HG03354 (cell line): ENCODE measurements around the gene LIN9.

Experiments
- ATAC-seq: cut with Tn5 transposase; IDR thresholded peaks from one replicate; pipeline ENCODE4 v1.9.1; 2021; ENCODE audit warnings: mild to moderate bottlenecking; ENCODE audit not compliant: unreplicated experiment, poor library complexity, severe bottlenecking

LIN9 gene

DNA sequence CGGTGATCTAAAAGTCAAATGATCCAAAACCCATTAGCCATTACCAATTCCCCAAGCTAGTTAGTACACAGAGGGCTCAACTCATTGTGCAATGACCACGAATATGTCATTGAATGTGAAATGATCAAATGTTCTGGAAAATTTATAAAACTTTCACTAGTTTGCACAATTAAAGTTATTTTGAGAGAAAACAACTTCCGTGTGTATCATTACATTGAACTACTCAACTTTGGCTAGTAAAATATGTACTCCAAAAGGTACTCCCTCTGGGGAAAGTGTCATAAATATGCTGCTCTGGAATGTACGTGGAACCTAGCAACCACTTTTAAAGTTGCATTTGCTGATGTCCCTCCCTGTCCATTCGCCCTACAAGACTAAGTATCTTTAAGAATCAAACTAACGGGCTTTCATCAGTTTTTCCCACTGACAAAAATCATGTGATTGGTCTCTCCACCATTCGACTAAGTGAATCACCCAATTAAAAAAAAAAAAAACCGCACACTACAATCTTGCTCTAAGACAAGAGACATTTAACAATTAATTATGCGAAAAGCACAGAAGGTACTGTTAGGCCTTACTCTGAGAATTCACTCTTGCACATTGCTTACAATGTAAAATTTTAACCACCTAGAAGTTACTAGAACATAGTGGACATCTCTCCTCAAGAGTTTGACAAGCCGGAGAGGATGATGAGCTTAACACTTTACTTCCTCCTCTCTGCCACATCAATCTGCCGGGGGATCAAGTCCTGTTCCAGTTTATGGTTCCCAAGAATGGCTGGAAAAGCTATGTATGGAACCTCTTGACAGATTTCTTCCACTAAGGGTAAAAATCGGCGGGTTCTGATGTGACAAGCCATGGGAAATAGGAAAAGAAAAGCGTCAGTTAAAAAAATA lies 123.6 kb downstream of the LIN9 start:
- ATAC-seq: no peak

DNA sequence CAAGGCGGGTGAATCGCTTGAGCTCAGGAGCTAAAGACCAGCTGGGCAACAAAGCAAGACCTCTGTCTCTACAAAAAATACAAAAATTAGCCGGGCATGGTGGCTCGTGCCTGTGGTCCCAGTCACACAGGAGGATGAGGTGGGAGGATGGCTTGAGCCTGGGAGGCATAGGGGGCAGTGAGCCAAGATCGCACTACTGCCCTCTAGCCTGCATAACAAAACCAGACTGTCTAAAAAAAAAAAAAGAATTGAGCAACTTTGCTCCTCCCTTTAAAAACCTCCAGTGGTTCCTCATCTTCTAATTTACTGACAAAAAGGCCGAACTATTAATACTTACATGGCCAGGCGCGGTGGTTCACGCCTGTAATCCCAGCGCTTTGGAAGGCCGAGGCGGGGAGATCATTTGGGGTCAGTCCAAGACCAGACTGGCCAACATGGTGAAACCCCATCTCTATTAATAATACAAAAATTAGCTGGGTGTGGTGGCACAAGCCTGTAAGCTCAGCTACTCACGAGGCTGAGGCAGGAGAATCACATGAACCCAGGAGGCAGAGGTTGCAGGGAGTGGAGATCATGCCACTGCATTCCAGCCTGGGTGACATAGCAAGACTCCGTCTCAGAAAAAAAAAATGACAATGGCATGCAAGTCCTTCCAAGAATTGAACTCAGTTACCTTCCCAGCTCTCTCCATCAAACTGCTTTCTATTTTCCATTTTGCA lies 126.8 kb downstream of the LIN9 start:
- ATAC-seq: no peak
